Epithelial cell of proximal tubule (primary cell): ENCODE measurements around the gene SSH2. TPM values are rescaled to one million over a fixed set of nuclear protein-coding genes. Genes with fewer than 3 reads are reported as not detected.
A peak's percentile ranks its signal among the peaks of the same experiment; 100 is the strongest.
"Not testable (repeated sequence)": the region's sequence is repeated elsewhere in the genome, so short reads cannot be mapped to it uniquely, and the experiment has no call there.

Experiments
- DNase-seq: peaks from one replicate; pipeline ENCODE4 v3.0.0-alpha.2; 2011; ENCODE audit warnings: low read depth
- H3K4me3 ChIP-seq: 2 replicates; pipeline ENCODE4 v1.5.1; 2011; ENCODE audit warnings: low read depth, mild to moderate bottlenecking, low read length
- CTCF ChIP-seq: conservative IDR thresholded peaks from 2 replicates; pipeline ENCODE4 v1.5.1; 2012; ENCODE audit warnings: low read depth, mild to moderate bottlenecking, low read length
- total RNA-seq: library from RNA; depleted of rRNA; stranded (reverse); fragments of >200 nt; gene quantifications from 2 replicates; pipeline ENCODE4 v1.2.3, GENCODE V29; 2015

The SSH2 gene
- total RNA-seq, 1 donor from 2014 or later: 15.2 TPM

GRCh38 chr17:29791336-29792080, 138.5 kb downstream of the SSH2 start:
- no peak for DNase-seq
- no peak overlapping the region for H3K4me3 ChIP-seq
- TF ChIP-seq CTCF: no peak

DNA sequence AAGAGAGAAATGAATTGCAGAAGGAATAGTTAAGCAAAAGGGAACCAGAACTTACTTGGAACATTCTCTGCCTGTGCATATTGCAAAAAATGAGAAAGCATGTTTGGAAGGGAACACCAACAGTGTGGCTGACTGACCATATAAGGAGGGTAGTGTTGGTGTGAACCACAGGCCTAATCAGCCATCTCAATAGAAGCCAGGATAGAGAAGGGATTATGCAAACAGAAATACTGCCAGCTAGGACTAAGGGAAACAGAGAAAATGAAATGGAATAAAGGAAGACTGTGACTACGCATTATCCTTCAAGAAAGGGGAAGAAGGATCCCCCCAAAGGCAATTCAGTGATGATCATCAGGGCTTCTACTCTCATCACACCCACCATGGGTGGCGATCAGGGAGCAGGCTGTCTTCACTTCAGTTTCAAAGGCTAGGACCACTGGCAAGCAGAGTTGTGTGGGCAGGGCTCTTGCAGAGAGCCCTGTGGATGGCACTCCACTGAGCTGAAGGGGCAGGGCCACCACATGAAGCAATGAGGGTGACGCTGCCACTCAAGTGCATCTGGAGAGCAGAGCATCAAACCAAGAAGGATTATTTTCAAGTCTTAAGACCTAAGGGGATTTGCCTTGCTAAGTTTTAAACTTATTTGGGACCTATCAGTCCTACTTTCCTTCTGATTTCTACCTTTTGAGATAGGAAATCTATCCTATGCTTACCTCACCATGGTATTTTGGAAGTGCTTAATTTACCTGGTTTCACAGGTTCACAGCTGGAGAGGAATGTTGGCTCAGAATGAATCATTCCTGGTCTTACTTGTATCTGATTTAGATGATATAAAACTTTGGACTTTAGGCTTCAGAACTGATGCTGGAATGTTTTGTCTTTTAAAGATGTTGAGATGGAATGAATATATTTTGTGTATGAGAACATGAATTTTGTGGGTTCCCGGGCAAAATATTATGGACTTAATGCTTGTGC, 140.5 kb downstream of the SSH2 start:
- no peak for DNase-seq
- no peak overlapping the region for H3K4me3 ChIP-seq
- no peak for TF ChIP-seq CTCF

DNA sequence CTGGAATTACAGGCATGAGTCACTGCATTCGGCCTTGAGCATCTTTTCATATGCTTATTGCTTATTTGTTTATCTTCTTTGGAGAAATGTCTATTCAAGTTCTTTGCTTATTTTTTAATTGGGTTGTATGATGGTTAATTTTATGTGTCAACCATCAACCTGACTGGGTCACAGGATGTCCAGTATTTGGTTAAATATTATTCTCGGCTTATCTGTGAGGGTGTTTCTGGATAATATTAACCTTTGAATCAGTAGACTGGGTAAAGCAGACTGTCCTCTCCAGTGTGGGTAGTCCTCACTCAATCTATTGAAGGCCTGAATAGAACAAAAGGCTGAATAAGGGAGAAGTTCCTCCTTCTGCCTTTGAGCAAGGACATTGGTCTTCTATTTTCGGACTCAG, 142.0 kb downstream of the SSH2 start:
- no peak for DNase-seq
- TF ChIP-seq CTCF: no peak
- H3K4me3 ChIP-seq: peak overlapping the region; percentile 32

GRCh38 chr17:29782917-29783316, 147.1 kb downstream of the SSH2 start:
- H3K4me3 ChIP-seq: no peak overlapping the region
- TF ChIP-seq CTCF: no peak
- DNase-seq: no peak

GRCh38 chr17:29779812-29780190, 150.2 kb downstream of the SSH2 start:
- not testable (repeated sequence) for H3K4me3 ChIP-seq, DNase-seq

- DNase-seq: no peak
- peak; percentile 79 for TF ChIP-seq CTCF
- H3K4me3 ChIP-seq: no peak overlapping the region
These were observed 150.8 kb downstream of the SSH2 start for GRCh38 chr17:29778956-29779811.

DNA sequence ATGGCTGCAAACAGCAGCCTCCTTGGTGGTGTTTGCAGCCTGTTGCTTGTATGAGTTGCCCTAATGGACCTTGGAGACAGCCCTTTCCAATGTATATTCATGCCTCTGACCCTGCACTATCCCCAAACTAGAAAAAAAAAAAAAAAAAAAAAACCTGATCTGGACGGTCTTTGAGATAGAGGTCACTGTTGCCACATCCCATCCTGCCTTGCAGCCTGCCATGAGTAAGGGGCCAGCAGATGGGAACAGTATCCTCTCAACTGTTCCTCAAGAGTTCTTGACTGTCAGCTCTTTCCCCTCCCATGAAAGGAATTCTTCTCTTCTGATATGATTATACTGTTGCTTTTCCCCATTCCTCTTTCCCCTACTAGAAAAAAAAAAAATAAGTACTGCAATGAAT, 152.4 kb downstream of the SSH2 start:
- H3K4me3 ChIP-seq: no peak overlapping the region
- DNase-seq: no peak
- no peak for TF ChIP-seq CTCF
